A549 (cell line): ENCODE measurements around the gene TTC7B. TPM values are rescaled to one million over a fixed set of nuclear protein-coding genes. Genes with fewer than 3 reads are reported as not detected.

Experiments
- ATAC-seq, 2 experiments: fragments of 200-7000 bp in 1 of 2; fragments of >200 bp in 1 of 2; cut with Nextera tagmentation in 1 of 2; cut with Tn5 transposase in 1 of 2; 3 replicates each; pipeline versions ENCODE4 v1.8.0 to v1.9.1; 2018 to 2020; ENCODE audit warnings: mild to moderate bottlenecking in 1 of 2, moderate library complexity in 1 of 2
- CTCF ChIA-PET: fragments of 300-600 bp; sonication (Branson Sonifier 250); formaldehyde crosslinking; extraction: SDS; loops from one replicate; lab custom pipeline; 2021; ENCODE audit warnings: antibody characterized with exemption, inconsistent platforms; lab: Yijun Ruan, JAX
- POLR2A ChIA-PET: fragments of 350-600 bp; formaldehyde crosslinking; extraction: SDS; loops from one replicate; lab custom pipeline; 2021; ENCODE audit warnings: antibody characterized with exemption, inconsistent platforms; lab: Yijun Ruan, JAX
- DNase-seq, 2 experiments: peaks; one replicate each; pipeline versions ENCODE4 v3.0.0 to v3.0.0-alpha.2; 2011 to 2016; ENCODE audit warnings: low read depth in 1 of 2, low spot score in 1 of 2
- FAIRE-seq: peaks from 2 replicates; lab custom pipeline; 2011; peaks lifted over from hg19 to GRCh38; lab: Jason Lieb, UNC
- H3K27ac ChIP-seq, 2 experiments: fragments of >200 bp; sonication (Bioruptor Twin); formaldehyde crosslinking; 3 replicates each; pipeline ENCODE4 v1.5.1; 2016 to 2017
- H3K4me1 ChIP-seq: fragments of >200 bp; sonication (Bioruptor Twin); formaldehyde crosslinking; 3 replicates; pipeline ENCODE4 v1.6.1; 2016
- H3K4me2 ChIP-seq: fragments of >200 bp; sonication (Bioruptor Twin); formaldehyde crosslinking; 3 replicates; pipeline ENCODE4 v1.6.1; 2016
- H3K4me3 ChIP-seq: fragments of >200 bp; sonication (Bioruptor Twin); formaldehyde crosslinking; 3 replicates; pipeline ENCODE4 v1.5.1; 2016
- H3K9me3 ChIP-seq: fragments of >200 bp; sonication (Bioruptor Twin); formaldehyde crosslinking; 3 replicates; pipeline ENCODE4 v1.6.1; 2016
- BHLHE40 ChIP-seq: IDR thresholded peaks from 2 replicates; pipeline ENCODE4 v1.6.1; 2012; ENCODE audit warnings: low read depth, low read length, inconsistent platforms
- CBX8 ChIP-seq: fragments of 200-600 bp; sonication (generic); IDR thresholded peaks from 2 replicates; pipeline ENCODE4 v1.6.1; 2016
- CHD4 ChIP-seq: fragments of 200-600 bp; sonication (generic); IDR thresholded peaks from 2 replicates; pipeline ENCODE4 v1.6.1; 2016; ENCODE audit warnings: antibody characterized with exemption, mild to moderate bottlenecking, borderline replicate concordance
- CTCF ChIP-seq: fragments of >200 bp; sonication (Bioruptor Twin); formaldehyde crosslinking; IDR thresholded peaks from 3 replicates; pipeline ENCODE4 v1.5.1; 2016
- EP300 ChIP-seq, 2 experiments: fragments of >200 bp; sonication (Bioruptor Twin); formaldehyde crosslinking; IDR thresholded peaks; 2 replicates in 1 of 2; 3 replicates in 1 of 2; pipeline ENCODE4 v1.6.1; 2016 to 2017
- GATA3 ChIP-seq: IDR thresholded peaks from 2 replicates; pipeline ENCODE4 v1.6.1; 2012; ENCODE audit warnings: borderline replicate concordance
- HOXB13 ChIP-seq: fragments of 250-450 bp; sonication (Bioruptor Pico); IDR thresholded peaks from 2 replicates; pipeline ENCODE4 v1.5.0; 2020; ENCODE audit warnings: low read depth, mild to moderate bottlenecking, moderate library complexity
- HOXB5 ChIP-seq: fragments of 250-450 bp; sonication (Bioruptor Pico); IDR thresholded peaks from 2 replicates; pipeline ENCODE4 v1.5.0; 2020; ENCODE audit warnings: mild to moderate bottlenecking, moderate library complexity
- JUN ChIP-seq, 2 experiments: fragments of >200 bp; sonication (Bioruptor Twin); formaldehyde crosslinking; IDR thresholded peaks; 2 replicates in 1 of 2; 3 replicates in 1 of 2; pipeline ENCODE4 v1.6.1; 2016 to 2017
- KDM1A ChIP-seq: fragments of 200-600 bp; sonication (generic); IDR thresholded peaks from 2 replicates; pipeline ENCODE4 v1.6.1; 2016; ENCODE audit warnings: low read depth, mild to moderate bottlenecking
- KDM5A ChIP-seq: fragments of 200-600 bp; sonication (generic); IDR thresholded peaks from 2 replicates; pipeline ENCODE4 v1.6.1; 2016; ENCODE audit warnings: antibody characterized with exemption, mild to moderate bottlenecking
- MAZ ChIP-seq: fragments of 150-350 bp; IDR thresholded peaks from 2 replicates; pipeline ENCODE4 v1.6.1; 2014; ENCODE audit warnings: antibody characterized with exemption, low read depth, low read length, borderline replicate concordance
- MYC ChIP-seq: IDR thresholded peaks from 2 replicates; pipeline ENCODE4 v1.6.1; 2012; ENCODE audit warnings: mild to moderate bottlenecking, inconsistent platforms, low read length, improper control_type of control experiment, borderline replicate concordance
- NFE2L2 ChIP-seq: fragments of 150-350 bp; conservative IDR thresholded peaks from 2 replicates; pipeline ENCODE4 v1.6.1; 2014; ENCODE audit warnings: low read length
- NR3C1 ChIP-seq: fragments of >200 bp; sonication (Bioruptor Twin); formaldehyde crosslinking; IDR thresholded peaks from 3 replicates; pipeline ENCODE4 v1.6.1; 2017
- PHF8 ChIP-seq: fragments of 200-600 bp; sonication (generic); IDR thresholded peaks from 2 replicates; pipeline ENCODE4 v1.6.1; 2016; ENCODE audit warnings: low read depth, mild to moderate bottlenecking, antibody characterized with exemption, moderate library complexity, borderline replicate concordance
- RARB ChIP-seq: fragments of 250-450 bp; sonication (Bioruptor Pico); IDR thresholded peaks from 2 replicates; pipeline ENCODE4 v1.8.0; 2021; ENCODE audit warnings: mild to moderate bottlenecking, moderate library complexity
- RFX5 ChIP-seq: fragments of 450-650 bp; IDR thresholded peaks from 2 replicates; pipeline ENCODE4 v1.7.1; 2014; ENCODE audit warnings: antibody characterized with exemption, mild to moderate bottlenecking, moderate library complexity
- RNF2 ChIP-seq: fragments of 200-600 bp; sonication (generic); IDR thresholded peaks from 2 replicates; pipeline ENCODE4 v1.6.1; 2016; ENCODE audit warnings: low read depth, mild to moderate bottlenecking, antibody characterized with exemption, moderate library complexity, borderline replicate concordance
- TP53 ChIP-seq: fragments of 250-450 bp; sonication (Bioruptor Pico); IDR thresholded peaks from 2 replicates; pipeline ENCODE4 v1.5.0; 2021; ENCODE audit warnings: mild to moderate bottlenecking, moderate library complexity
- ZFP36 ChIP-seq: fragments of 450-650 bp; IDR thresholded peaks from 2 replicates; pipeline ENCODE4 v1.6.1; 2014; ENCODE audit warnings: borderline replicate concordance; ENCODE audit not compliant: partially characterized antibody
- ZNF302 ChIP-seq: fragments of 250-450 bp; sonication (Bioruptor Pico); IDR thresholded peaks from 2 replicates; pipeline ENCODE4 v1.9.0; 2021; ENCODE audit warnings: inconsistent platforms, mild to moderate bottlenecking, moderate library complexity
- WGBS: methylation state at CpG from one replicate; pipeline ENCODE4 v1.1.6; 2017; ENCODE audit errors: missing lambda C conversion rate; 5-methylcytosine and 5-hydroxymethylcytosine counted together
- polyA plus RNA-seq, 4 experiments: library from polyadenylated mRNA; depleted of rRNA in 3 of 4; stranded (reverse); fragments of >200 nt; fragmentation: RNase III in 1 of 4; extraction: RNeasy Plus Mini Kit Qiagen cat#74134 plus additional on column Dnase treatment in 1 of 4; gene quantifications; 2 replicates in 3 of 4; 3 replicates in 1 of 4; pipeline ENCODE4 v1.2.3, GENCODE V29; 2011 to 2017

Gene TTC7B
- polyA plus RNA-seq, 2 of the 4 experiments (the other 2 are of a cell fraction): 16.6 to 28.0 TPM

GRCh38 chr14:90614696-90615516, 201.3 kb downstream of the TTC7B start:
- Histone ChIP-seq H3K4me3 (no peak overlapping the region), H3K27ac (no peak overlapping the region), H3K4me2 (no peak overlapping the region), H3K4me1 (no peaks in the 10 kb centered on the region), H3K9me3 (no peaks in the 10 kb centered on the region)
- 84% methylated on average over 10 of the region's 10 CpGs for WGBS
- no peak for DNase-seq
- ChIA-PET POLR2A (no interaction called here), CTCF (interaction anchor here (1.5 to 2.3 kb wide), 2 partner anchors 82 to 83 kb away, joined by 3 to 5 read pairs; no protein-coding TSS in a partner anchor)
- no peak for ATAC-seq
- TF ChIP-seq KDM1A: no peak
- no peak for TF ChIP-seq ZFP36
- no peak for TF ChIP-seq RNF2
- TF ChIP-seq ZNF302 (CRISPR knock-in tag): no peak
- TF ChIP-seq CTCF: no peak
- no peak for FAIRE-seq

- CTCF ChIA-PET: interaction anchor here (1.5 to 2.3 kb wide), 2 partner anchors 83 to 84 kb away, joined by 3 to 5 read pairs; no protein-coding TSS in a partner anchor
- H3K4me3 ChIP-seq: no peak overlapping the region
- DNase-seq: no peak
- H3K27ac ChIP-seq: no peak overlapping the region
- TF ChIP-seq RNF2: no peak
- no peak for TF ChIP-seq MYC
- TF ChIP-seq JUN (IDR thresholded peaks at IDR 0.05): no peak
- TF ChIP-seq GATA3: no peak
- no peak for TF ChIP-seq NR3C1
- no peak for TF ChIP-seq CTCF
- no peak for TF ChIP-seq CHD4
- TF ChIP-seq RFX5: no peak
- no peak for TF ChIP-seq CBX8
- no peak for TF ChIP-seq RARB (CRISPR knock-in tag)
- TF ChIP-seq KDM5A: no peak
- TF ChIP-seq HOXB13 (CRISPR knock-in tag): no peak
- TF ChIP-seq TP53 (CRISPR knock-in tag): no peak
- TF ChIP-seq HOXB5 (CRISPR knock-in tag): no peak
- TF ChIP-seq EP300 (IDR thresholded peaks at IDR 0.05): no peak
- no peak for TF ChIP-seq MAZ
- TF ChIP-seq, all 56 proteins: peak for 0
- Histone ChIP-seq H3K9me3 (no peaks in the 10 kb centered on the region), H3K4me1 (no peaks in the 10 kb centered on the region), H3K4me2 (no peak overlapping the region)
- ATAC-seq (no peak), FAIRE-seq (no peak)
- WGBS: 71% methylated on average over 4 of the region's 4 CpGs
- POLR2A ChIA-PET: no interaction called here
Observed at GRCh38 chr14:90613997-90614396, 202.2 kb downstream of the TTC7B start.

GRCh38 chr14:90613453-90613852, 202.8 kb downstream of the TTC7B start:
- no peak overlapping the region for H3K4me3 ChIP-seq
- FAIRE-seq (no peak), ATAC-seq (no peak), DNase-seq (no peak)
- WGBS: 100% methylated on average over 3 of the region's 3 CpGs
- no peaks in the 10 kb centered on the region for H3K9me3 ChIP-seq
- H3K4me2 ChIP-seq: no peak overlapping the region
- CTCF ChIA-PET: interaction anchor here (0.7 to 2.3 kb wide), 3 partner anchors 23 to 84 kb away, joined by 3 to 5 read pairs (median 3); no protein-coding TSS in a partner anchor
- no peak for TF ChIP-seq RNF2
- TF ChIP-seq BHLHE40: no peak
- no peak for TF ChIP-seq NFE2L2
- no peak for TF ChIP-seq PHF8
- no peaks in the 10 kb centered on the region for H3K4me1 ChIP-seq
- POLR2A ChIA-PET: no interaction called here
- no peak overlapping the region for H3K27ac ChIP-seq
